GM19463 (cell line): ENCODE data around the gene DNAJC19.

Source experiments
- ATAC-seq: cut with Tn5 transposase; IDR thresholded peaks from one replicate; pipeline ENCODE4 v1.9.1; 2021; ENCODE audit warnings: mild to moderate bottlenecking, moderate library complexity; ENCODE audit not compliant: unreplicated experiment

The DNAJC19 gene

DNA sequence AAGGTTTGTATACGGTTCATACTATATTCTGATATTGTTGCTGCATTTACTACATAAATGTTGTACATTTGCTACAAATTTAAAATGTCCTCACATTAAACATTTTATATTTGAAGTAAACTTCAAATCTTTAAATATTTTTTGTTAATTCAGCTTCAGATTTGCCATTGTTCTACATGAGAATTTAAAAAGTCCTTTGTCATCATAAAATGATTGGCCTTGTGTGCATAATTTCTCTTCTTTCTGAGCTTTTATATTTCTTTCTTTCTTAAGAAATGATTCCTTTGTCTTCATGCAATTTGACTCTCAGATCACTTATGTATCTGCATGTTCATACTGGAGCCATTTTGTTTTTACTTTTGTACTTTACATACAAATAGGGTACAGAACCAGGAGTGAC is 28.0 kb downstream of the DNAJC19 start:
- ATAC-seq, result no peak

DNA sequence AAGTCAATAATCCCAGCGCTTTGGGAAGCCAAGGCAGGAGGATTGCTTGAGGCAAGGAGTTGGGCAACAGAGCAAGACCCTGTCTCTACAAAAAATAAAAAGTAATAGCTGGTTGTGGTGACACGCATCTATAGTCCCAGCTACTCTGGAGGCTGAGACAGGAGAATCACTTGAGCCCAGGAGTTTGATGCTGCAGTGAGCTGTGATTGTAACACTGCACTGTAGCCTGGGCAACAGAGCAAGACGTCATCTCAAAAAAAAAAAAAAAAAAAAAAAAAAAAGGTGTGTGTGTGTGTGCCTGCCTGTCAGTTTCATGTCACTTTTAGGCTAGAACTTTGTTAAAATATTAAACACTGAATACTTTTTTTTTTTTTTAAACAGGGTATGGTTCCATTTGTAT is 28.4 kb downstream of the DNAJC19 start:
- no peak for ATAC-seq

DNA sequence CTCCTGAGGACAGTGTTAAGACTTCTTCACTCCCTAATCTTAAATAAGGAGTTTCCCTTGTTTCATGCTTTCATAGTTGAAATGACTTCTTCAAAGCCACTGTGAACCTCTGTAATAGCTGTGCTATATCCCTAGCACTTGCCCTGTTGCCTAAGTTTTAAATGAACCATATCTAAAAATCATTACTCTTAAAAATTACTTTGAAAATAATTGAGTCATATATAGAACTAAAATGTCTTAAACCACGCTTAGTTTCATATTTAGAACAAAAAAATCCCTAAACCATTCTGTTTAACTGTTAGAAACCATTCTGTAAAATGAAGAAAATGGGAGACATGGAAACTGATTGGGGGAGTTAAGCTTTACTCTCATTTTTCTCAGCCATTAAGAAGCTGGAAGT is 29.8 kb downstream of the DNAJC19 start:
- ATAC-seq, result peak; percentile 45

DNA sequence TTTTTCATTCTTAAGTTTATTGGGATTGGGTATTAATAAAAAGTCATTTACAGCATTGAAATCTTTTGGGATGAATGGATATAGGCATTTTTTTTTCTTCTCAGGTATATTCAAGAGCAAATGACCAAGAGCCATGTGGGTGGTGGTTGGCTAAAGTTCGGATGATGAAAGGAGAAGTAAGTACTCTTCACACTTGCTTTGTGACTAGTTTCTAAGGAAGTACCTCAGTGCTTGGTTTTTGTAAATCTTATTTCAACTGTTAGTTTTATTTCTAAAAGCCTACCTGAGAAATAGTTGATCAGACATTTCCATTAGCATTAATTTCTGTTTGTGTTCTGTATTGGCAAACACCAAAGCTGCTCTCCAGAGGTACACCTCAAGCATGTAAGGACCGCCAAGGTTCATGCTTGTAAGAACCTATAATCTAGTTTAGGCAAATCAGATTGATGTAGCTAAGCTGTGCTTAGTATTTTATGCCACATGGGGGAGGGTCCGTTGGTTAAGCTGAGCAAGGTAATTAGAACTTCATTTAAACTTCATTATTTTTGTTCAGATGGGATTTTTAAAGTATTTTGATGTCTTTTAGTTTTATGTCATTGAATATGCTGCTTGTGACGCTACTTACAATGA is 41.7 kb downstream of the DNAJC19 start:
- peak; percentile 74 for ATAC-seq

DNA sequence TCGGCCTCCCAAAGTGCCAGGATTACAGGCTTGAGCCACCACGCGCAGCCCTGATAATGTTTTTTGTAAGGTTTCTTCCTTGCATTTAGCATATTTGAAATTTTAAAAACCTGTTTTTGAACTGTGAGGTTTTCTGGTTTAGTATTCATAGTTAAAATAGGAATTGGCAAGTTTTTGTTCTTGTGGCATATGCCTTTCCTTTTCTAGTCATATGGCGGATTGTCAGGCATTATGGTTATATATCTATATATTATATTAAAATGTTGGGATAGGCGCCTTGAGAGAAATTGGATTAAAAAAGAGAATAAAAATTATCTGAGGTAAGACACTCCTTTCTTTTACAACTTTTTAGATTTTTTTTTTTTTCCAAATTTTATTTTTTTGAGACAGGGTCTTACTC is 48.7 kb downstream of the DNAJC19 start:
- no peak for ATAC-seq

DNA sequence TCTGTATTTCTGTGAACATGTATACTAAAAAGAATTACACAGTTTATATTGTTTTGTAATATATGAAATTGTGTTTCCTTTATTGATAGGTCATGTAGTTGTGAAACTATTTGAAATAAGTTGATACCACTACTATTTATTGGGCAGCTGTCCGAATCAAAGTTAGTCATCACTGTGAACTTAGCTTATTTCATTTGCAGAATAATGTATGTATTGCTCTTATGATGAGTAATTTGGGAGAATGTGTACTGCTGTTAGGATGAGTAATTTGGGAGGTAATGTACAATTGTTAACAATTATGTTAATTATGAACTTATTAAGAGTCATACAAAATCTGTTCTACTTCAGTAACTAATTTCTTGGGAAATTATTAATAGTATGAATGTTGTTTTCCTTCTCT is 54.9 kb downstream of the DNAJC19 start:
- ATAC-seq, result no peak
